Measurements from ENCODE around the gene WBP4.
A peak's percentile ranks its signal among the peaks of the same experiment; 100 is the strongest.

The WBP4 gene

GRCh38 chr13:41049480-41050440 lies 11.5 kb upstream of the WBP4 start:
- no peak for FAIRE-seq

GRCh38 chr13:41052441-41052840 lies 8.9 kb upstream of the WBP4 start:
- no peak for FAIRE-seq

- peak; percentile 23 for FAIRE-seq
Measured at GRCh38 chr13:41053384-41053826, 7.9 kb upstream of the WBP4 start.

GRCh38 chr13:41054212-41054877 lies 7.0 kb upstream of the WBP4 start:
- peak; percentile 8 for FAIRE-seq

- no peak for FAIRE-seq
Measured at GRCh38 chr13:41054919-41055619, 6.2 kb upstream of the WBP4 start.

GRCh38 chr13:41056194-41056593 lies 5.1 kb upstream of the WBP4 start:
- FAIRE-seq, result no peak

- no peak for FAIRE-seq
Measured at GRCh38 chr13:41056826-41057711, 4.2 kb upstream of the WBP4 start.

GRCh38 chr13:41058295-41059070 lies 2.8 kb upstream of the WBP4 start:
- no peak for FAIRE-seq

- no peak for FAIRE-seq
Measured at GRCh38 chr13:41059456-41060081, 1.7 kb upstream of the WBP4 start.

GRCh38 chr13:41060082-41060723 lies 1.1 kb upstream of the WBP4 start:
- no peak for FAIRE-seq

- no peak for FAIRE-seq
Measured at GRCh38 chr13:41060724-41061074, 610 bp upstream of the WBP4 start.

GRCh38 chr13:41061914-41062837 lies 867 bp downstream of the WBP4 start:
- FAIRE-seq, result peak; percentile 83

GRCh38 chr13:41064493-41064892 lies 3.2 kb downstream of the WBP4 start:
- peak; percentile 99 for FAIRE-seq

GRCh38 chr13:41065078-41065477 lies 3.8 kb downstream of the WBP4 start:
- no peak for FAIRE-seq

- no peak for FAIRE-seq
Measured at GRCh38 chr13:41074523-41074922, 13.2 kb downstream of the WBP4 start.

- peak; percentile 73 for FAIRE-seq
Measured at GRCh38 chr13:41075034-41075433, 13.7 kb downstream of the WBP4 start.

GRCh38 chr13:41075485-41075884 lies 14.2 kb downstream of the WBP4 start:
- no peak for FAIRE-seq

GRCh38 chr13:41077475-41077874 lies 16.2 kb downstream of the WBP4 start:
- FAIRE-seq, result no peak

GRCh38 chr13:41079725-41080124 lies 18.4 kb downstream of the WBP4 start:
- FAIRE-seq, result no peak

Data from endometrium (tissue), 2 donors.